ENCODE measurements around the gene ING4.

ING4 gene

DNA sequence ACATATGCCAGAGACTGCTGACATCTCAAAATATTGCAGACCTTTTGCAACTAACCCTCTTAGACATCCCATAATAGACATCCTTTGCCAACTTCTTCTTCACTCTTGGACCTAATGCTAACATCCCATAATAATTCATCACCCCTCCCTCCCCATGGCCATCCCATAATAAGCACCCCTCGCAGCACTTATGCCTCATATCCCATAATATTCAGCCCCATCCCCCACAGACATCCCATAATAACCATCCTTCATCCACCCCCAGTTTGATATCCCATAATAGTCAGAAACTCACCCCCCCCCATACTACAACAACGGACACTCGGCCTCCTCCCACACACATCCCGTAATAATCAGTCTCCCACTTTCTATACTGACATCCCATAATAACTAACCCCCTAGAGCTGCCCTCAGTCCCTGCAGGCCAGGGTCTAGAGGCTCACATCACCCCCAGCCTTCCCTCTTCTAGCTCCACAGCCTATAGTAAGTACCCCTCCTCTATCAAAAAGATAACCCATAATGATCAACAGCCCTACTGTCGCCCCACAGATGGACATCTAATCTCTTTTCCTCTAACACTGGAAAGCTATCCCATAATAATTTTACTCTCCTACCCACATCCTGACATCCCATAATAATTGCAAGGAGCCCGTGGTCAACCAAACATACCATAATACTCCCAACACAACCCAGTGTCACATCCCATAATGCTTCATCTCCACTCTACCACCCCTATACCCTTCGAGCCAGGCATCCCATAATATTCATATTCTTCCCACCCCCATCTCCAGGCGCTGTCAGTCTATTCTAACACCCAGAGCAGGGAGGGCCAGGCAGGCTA lies 54.9 kb downstream of the ING4 start:
- DNase-seq (ENCODE audit: low read depth in 2 of 2), result no peak

DNA sequence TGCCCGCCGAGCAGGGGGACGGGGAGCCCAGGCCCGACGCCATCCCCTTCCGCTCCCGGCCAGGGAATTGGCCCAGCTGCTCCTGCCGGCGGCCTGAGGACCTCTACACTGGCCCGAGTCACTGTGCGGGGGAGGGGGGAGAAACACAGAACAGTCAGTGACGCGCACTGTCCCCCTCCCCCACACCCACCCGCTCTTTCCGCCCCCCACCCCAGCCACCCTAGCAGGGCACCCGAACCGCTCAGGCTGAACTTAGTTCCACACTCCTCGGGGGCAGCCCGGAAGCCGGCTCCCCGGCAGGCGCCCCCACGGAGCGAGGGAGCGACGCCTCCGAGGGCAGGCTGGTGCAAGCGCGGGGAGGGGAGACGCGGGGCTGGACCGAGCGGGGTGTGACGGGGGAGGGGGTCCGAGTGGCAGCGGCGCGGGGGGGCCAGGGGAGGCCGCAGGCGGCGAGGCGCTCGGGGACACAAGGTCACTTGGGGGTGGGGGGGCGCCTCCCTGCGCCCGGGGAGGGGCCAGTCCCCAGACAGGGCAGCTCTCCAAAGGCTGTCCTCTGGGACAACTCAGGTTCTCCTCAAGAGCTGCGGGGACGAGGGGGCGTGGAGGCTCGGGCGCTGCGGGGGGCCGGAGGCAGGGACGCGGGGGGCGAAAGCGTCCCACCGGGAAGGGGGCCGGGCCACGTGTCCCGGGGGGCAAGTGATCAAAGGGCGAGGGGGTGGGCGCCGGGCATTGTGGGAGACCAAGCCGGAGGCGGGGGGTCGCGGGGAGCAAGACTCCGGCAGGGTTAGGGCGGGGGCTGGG lies 56.4 kb downstream of the ING4 start:
- DNase-seq (ENCODE audit: low read depth in 2 of 2), result no peak

DNA sequence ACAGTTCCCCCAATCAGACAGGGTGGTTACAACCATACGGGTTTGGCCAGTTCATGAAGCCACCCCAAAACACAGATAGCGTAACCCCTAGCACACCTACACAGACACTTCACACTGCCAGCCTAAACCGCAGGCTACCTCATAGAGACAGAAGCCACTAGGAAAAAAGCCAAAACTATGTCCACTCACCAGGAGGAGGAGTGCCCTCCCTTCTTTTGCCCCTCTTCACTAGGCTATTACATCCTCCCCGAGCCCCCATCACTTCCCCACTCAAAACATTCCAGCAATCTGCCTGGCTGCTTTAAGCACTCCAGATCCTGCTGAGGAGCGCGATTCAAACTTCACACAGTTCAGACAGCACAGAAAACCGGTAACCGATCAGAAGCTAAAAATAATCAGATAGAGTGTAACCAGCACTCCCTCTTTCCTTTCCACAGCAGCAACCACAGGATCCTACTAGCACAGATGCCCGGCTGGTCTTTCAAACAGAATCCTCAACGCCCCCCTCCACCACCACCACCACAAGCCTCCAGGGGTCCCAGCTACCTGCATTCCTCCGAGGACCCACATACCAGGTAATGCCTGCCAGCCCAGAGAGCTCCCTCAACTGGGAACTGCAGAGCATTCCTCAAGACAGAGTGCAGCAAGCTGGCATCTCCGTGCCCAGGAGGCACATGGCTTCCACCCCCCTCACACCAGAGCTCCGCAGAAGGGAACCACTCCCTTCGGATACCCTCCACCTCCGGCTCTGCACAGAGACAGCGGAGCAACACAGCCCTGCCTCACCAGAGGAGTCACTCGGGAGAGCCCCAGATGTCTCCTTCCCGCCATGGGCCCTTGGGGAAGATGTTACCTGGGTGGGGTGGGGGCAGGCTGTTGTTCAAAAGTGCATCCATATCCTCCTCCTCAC lies 57.2 kb downstream of the ING4 start:
- no peak for DNase-seq (ENCODE audit: low read depth in 2 of 2)

DNA sequence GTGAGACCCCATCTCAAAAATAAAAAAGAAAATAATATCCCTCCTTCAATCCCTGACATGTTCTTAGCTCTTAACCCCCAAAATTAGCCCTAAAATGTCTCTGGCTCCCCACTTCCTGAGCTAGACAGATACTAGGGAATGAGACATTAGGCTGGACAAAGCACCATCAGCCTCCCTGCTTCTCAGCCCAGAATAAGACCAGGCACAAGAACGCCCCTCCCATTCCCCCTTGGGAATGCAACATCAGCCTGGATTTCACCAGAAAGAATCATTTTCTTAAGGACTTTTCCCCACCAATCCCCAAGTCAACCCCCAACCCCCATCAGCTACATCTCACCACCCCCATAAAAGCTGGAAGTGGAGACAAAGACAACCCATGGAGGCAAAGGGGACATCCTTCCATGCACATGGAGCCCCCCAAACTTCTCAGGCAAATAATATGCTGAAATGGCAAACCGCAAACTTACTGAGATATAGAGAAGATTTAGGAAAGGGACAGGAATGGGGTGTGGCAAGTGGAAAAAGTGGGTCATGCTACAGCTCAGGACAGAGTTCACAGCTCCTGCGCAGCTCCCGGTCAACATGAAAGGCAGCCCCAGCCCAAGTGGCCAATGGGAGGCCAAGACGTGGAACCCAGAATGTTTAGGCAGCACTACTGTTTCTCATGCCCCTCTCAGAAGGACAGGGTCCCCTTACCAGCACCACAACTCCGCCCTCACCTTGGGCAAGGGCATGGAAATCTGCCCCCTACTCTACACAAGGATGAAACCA lies 58.5 kb downstream of the ING4 start:
- no peak for DNase-seq (ENCODE audit: low read depth in 2 of 2)

DNA sequence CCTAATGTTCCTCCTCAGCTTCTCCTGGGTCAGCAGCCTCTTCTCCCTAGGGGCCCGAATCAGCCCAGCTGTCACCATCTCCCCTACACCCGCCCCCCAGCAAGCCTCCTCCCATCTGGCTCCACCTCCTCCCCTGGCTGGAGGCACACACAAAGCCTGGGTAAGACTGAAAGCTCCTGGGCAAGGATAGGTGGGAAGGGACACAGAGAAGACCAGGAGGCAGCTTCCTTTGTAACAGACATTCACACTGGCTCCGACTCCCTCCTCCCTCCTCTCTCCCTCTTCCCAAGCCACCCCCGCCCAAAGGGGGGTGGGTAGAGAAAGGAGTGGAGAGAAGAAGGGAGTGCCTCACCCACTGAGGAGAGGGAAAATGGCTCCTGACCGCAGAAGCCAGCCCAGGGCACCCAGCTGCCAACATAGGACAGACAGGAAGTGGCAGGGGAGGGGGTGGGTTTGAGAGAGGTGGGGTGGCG lies 59.8 kb downstream of the ING4 start:
- DNase-seq (ENCODE audit: low read depth in 2 of 2), result no peak

DNA sequence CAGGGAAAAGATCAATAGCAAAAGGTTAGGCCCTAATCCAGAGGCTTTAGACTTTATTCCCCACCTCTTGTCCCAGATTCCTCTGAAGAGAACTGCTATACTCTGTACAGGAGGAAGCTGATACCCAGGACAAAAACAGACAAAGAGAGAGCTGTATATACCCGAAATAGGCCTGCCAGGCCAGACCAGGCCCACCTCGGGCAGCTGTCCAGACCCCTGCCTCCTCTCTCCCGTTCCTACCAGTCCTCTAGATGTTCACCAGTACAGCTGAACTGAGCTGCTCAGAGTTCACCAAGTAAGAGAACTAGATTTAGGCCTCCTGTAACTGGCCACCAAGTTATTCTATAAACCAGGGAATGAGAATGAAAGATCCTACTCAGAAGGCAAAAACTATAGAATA lies 60.4 kb downstream of the ING4 start:
- DNase-seq (ENCODE audit: low read depth in 2 of 2), result no peak

Measured in stimulated activated CD8-positive, alpha-beta memory T cell treated with anti-CD3 and anti-CD28 coated beads, Interleukin-15, amount 100 ng/mL, for 48 hours (primary cell).